HEK293T (cell line): ENCODE data around the gene TECTA.

Experiments used
- ARNT ChIP-seq: fragments of 450-650 bp; IDR thresholded peaks from 2 replicates; pipeline ENCODE4 v1.6.1; 2017; ENCODE audit warnings: mild to moderate bottlenecking
- BHLHE40 ChIP-seq: fragments of 450-650 bp; IDR thresholded peaks from 2 replicates; pipeline ENCODE4 v1.6.1; 2016; ENCODE audit warnings: mild to moderate bottlenecking, moderate library complexity, borderline replicate concordance
- CTBP1 ChIP-seq: fragments of 450-650 bp; IDR thresholded peaks from 2 replicates; pipeline ENCODE4 v1.6.1; 2016; ENCODE audit warnings: borderline replicate concordance
- FOXA1 ChIP-seq: fragments of 450-650 bp; IDR thresholded peaks from 2 replicates; pipeline ENCODE4 v1.6.1; 2016; ENCODE audit warnings: mild to moderate bottlenecking
- FOXK2 ChIP-seq: fragments of 450-650 bp; IDR thresholded peaks from 2 replicates; pipeline ENCODE4 v1.6.1; 2016; ENCODE audit warnings: mild to moderate bottlenecking
- FOXM1 ChIP-seq: fragments of 450-650 bp; IDR thresholded peaks from 2 replicates; pipeline ENCODE4 v1.6.1; 2017; ENCODE audit warnings: mild to moderate bottlenecking, borderline replicate concordance
- L3MBTL2 ChIP-seq: fragments of 450-650 bp; conservative IDR thresholded peaks from 2 replicates; pipeline ENCODE4 v1.6.1; 2016; ENCODE audit warnings: mild to moderate bottlenecking

DNA sequence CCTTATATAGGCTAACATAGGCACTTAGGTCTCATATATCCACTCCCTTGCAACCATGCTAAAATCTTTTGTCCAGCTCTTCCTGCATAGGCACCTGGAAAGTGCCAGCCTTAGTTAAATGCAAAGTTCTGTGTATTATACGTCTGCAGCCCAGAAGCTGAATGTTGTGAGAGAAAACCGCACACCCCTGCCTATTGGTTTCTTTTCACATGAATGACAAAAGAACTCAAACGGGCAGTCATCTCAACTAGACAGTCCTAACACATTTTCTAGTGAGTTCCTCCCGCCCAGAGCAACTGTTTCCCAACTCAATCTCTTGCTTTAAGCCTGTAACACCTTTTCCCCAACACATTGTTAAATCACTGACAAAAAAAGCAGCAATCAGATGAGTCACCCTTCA lies 122.1 kb downstream of the TECTA start:
- no peak for TF ChIP-seq BHLHE40
- TF ChIP-seq CTBP1 = no peak
- no peak for TF ChIP-seq ARNT
- TF ChIP-seq L3MBTL2 = no peak
- TF ChIP-seq FOXM1 = no peak
- no peak for TF ChIP-seq FOXK2
- no peak for TF ChIP-seq FOXA1
